Endothelial cell of umbilical vein (primary cell): ENCODE results near the gene LPP. TPM values are rescaled to one million over a fixed set of nuclear protein-coding genes. Genes with fewer than 3 reads are reported as not detected.

ENCODE experiments used
- BruUV-seq: library from RNA; stranded (reverse); fragments of 400-500 nt; replicated peaks from 2 replicates; lab custom pipeline; 2021; lab: Mats Ljungman, UMichigan
- CTCF ChIA-PET: fragments of 300-600, 350-600 bp; sonication (Branson Sonifier 250); formaldehyde crosslinking; loops from one replicate; lab custom pipeline; 2021; ENCODE audit warnings: antibody characterized with exemption, inconsistent platforms; lab: Charles Lee
- POLR2A ChIA-PET: fragments of 300-600, 350-600 bp; sonication (Branson Sonifier 250); formaldehyde crosslinking; loops from one replicate; lab custom pipeline; 2021; ENCODE audit warnings: antibody characterized with exemption, inconsistent platforms; lab: Charles Lee
- DNase-seq: peaks from one replicate; pipeline ENCODE4 v3.0.0-alpha.2; 2011; ENCODE audit warnings: low read depth, low spot score
- FAIRE-seq: peaks from 2 replicates; lab custom pipeline; 2011; peaks lifted over from hg19 to GRCh38; lab: Jason Lieb, UNC
- H2AFZ ChIP-seq: 2 replicates; pipeline ENCODE4 v1.6.0; 2012; ENCODE audit warnings: low read depth, low read length, control low read depth, inconsistent platforms
- H3K27ac ChIP-seq: 2 replicates; pipeline ENCODE4 v1.5.1; 2011; ENCODE audit warnings: low read depth, mild to moderate bottlenecking, control low read depth, low read length, moderate library complexity; ENCODE audit not compliant: insufficient read depth
- H3K27me3 ChIP-seq, 2 experiments: 2 replicates each; pipeline versions ENCODE4 v1.6.0 to v1.6.1; 2011; ENCODE audit warnings: low read length in 2 of 2, mixed read lengths in 1 of 2; ENCODE audit not compliant: control insufficient read depth in 2 of 2, insufficient read depth in 2 of 2
- H3K36me3 ChIP-seq, 2 experiments: 2 replicates in 1 of 2; 3 replicates in 1 of 2; pipeline ENCODE4 v1.5.1; 2011; ENCODE audit warnings: low read length in 2 of 2, mild to moderate bottlenecking in 1 of 2, moderate library complexity in 1 of 2; ENCODE audit not compliant: control insufficient read depth in 2 of 2, insufficient read depth in 2 of 2; ENCODE audit errors: extremely low read depth in 1 of 2
- H3K4me1 ChIP-seq: 3 replicates; pipeline ENCODE4 v1.5.1; 2011; ENCODE audit warnings: mild to moderate bottlenecking, low read length; ENCODE audit not compliant: control insufficient read depth, insufficient read depth; ENCODE audit errors: extremely low read depth
- H3K4me2 ChIP-seq: 2 replicates; pipeline ENCODE4 v1.6.1; 2011; ENCODE audit warnings: low read length, control low read depth, mixed read lengths; ENCODE audit not compliant: insufficient read depth
- H3K4me3 ChIP-seq, 3 experiments: fragments of 200-600 bp in 1 of 3; sonication (generic), shearing (Covaris generic) in 1 of 3; replicated peaks in 1 of 3; 2 replicates each; pipeline ENCODE4 v1.5.1; 2011 to 2016; ENCODE audit warnings: control low read depth in 3 of 3, low read length in 3 of 3, mild to moderate bottlenecking in 2 of 3, inconsistent platforms in 1 of 3, low read depth in 1 of 3, moderate library complexity in 1 of 3; ENCODE audit not compliant: insufficient read depth in 1 of 3
- H3K79me2 ChIP-seq: 2 replicates; pipeline ENCODE4 v1.6.0; 2012; ENCODE audit warnings: low read length, inconsistent platforms; ENCODE audit not compliant: control insufficient read depth, insufficient read depth
- H3K9ac ChIP-seq: replicated peaks from 2 replicates; pipeline ENCODE3; 2011; ENCODE audit warnings: low read length, control low read depth; ENCODE audit not compliant: insufficient read depth; ENCODE audit errors: extremely low read depth
- H3K9me1 ChIP-seq: replicated peaks from 3 replicates; pipeline ENCODE4 v1.6.0; 2011; ENCODE audit warnings: mild to moderate bottlenecking, low read length; ENCODE audit not compliant: control insufficient read depth, insufficient read depth; ENCODE audit errors: extremely low read depth
- H3K9me3 ChIP-seq: replicated peaks from 2 replicates; pipeline ENCODE4 v1.5.1; 2012; ENCODE audit warnings: low read length, inconsistent platforms; ENCODE audit not compliant: control insufficient read depth, insufficient read depth
- H4K20me1 ChIP-seq: replicated peaks from 2 replicates; pipeline ENCODE3; 2011; ENCODE audit warnings: mild to moderate bottlenecking, low read length; ENCODE audit not compliant: control insufficient read depth, insufficient read depth; ENCODE audit errors: extremely low read depth
- EZH2 ChIP-seq: IDR thresholded peaks from 2 replicates; pipeline ENCODE4 v1.6.1; 2012; ENCODE audit warnings: borderline replicate concordance, low read depth, mild to moderate bottlenecking, moderate library complexity, low read length, inconsistent platforms; ENCODE audit not compliant: severe bottlenecking
- FOS ChIP-seq: IDR thresholded peaks from 2 replicates; pipeline ENCODE4 v1.6.1; 2011; ENCODE audit warnings: mild to moderate bottlenecking, low read length, moderate library complexity, borderline replicate concordance; ENCODE audit not compliant: insufficient read depth
- GATA2 ChIP-seq: IDR thresholded peaks from 2 replicates; pipeline ENCODE4 v1.7.0; 2011; ENCODE audit warnings: low read depth, mild to moderate bottlenecking, moderate library complexity, mixed read lengths, low read length; ENCODE audit not compliant: insufficient read length, insufficient read depth
- JUN ChIP-seq: IDR thresholded peaks from 2 replicates; pipeline ENCODE4 v1.6.1; 2011; ENCODE audit warnings: borderline replicate concordance, low read depth; ENCODE audit not compliant: insufficient read length, insufficient read depth
- MAX ChIP-seq: IDR thresholded peaks from 2 replicates; pipeline ENCODE4 v1.6.1; 2011; ENCODE audit not compliant: insufficient read depth, insufficient read length
- MYC ChIP-seq: IDR thresholded peaks from one replicate; pipeline ENCODE4 v1.6.1; 2011; ENCODE audit warnings: mild to moderate bottlenecking, low read depth, low read length
- POLR2A ChIP-seq: IDR thresholded peaks from 2 replicates; pipeline ENCODE4 v1.6.1; 2012; ENCODE audit warnings: low read depth, mild to moderate bottlenecking, control low read depth, low read length
- POLR2AphosphoS5 ChIP-seq: IDR thresholded peaks from 2 replicates; pipeline ENCODE4 v1.6.1; 2012; ENCODE audit warnings: low read depth, mild to moderate bottlenecking, control low read depth, low read length, moderate library complexity; ENCODE audit not compliant: insufficient read depth
- dilution Hi-C: fragments of 300-500 bp; cut with MboI; formaldehyde crosslinking; loops from one replicate; pipeline ENCODE4 v1.15.0; 2019; ENCODE audit warnings: low sequenced_read_pairs; ENCODE audit not compliant: extremely low pct_ligation_motif_present
- intact Hi-C: fragments of 100-400 bp; cut with micrococcal nuclease; formaldehyde crosslinking; loops from one replicate; pipeline ENCODE4 v1.10.0; 2022
- polyA plus RNA-seq, 4 experiments: library from polyadenylated mRNA; depleted of rRNA in 3 of 4; stranded (reverse) in 3 of 4; unstranded in 1 of 4; fragments of >200 nt; gene quantifications; 2 replicates each; pipeline versions ENCODE4 v1.2.1 to v1.2.3, GENCODE V29; 2011 to 2012; ENCODE audit warnings: missing spikeins in 1 of 4
- total RNA-seq: library from RNA; stranded (reverse); gene quantifications from 2 replicates; pipeline ENCODE4 v1.2.3, GENCODE V29; 2021
- TF ChIP-seq, protein P1 (sequence below), 2 donors: IDR thresholded peaks; 1 replicate in 1 of 2; 2 replicates in 1 of 2; pipeline ENCODE4 v1.5.1; 2011; ENCODE audit warnings: low read length in 2 of 2, mild to moderate bottlenecking in 2 of 2, moderate library complexity in 2 of 2, control low read depth in 1 of 2, inconsistent platforms in 1 of 2, low read depth in 1 of 2; ENCODE audit not compliant: insufficient read depth in 1 of 2; ENCODE audit errors: extremely low read depth in 1 of 2

The LPP gene
- total and polyA plus RNA-seq, 2 donors (not counting 3 experiments of a cell fraction or from before 2014, with no cell fraction given): 16.9 to 153 TPM

DNA sequence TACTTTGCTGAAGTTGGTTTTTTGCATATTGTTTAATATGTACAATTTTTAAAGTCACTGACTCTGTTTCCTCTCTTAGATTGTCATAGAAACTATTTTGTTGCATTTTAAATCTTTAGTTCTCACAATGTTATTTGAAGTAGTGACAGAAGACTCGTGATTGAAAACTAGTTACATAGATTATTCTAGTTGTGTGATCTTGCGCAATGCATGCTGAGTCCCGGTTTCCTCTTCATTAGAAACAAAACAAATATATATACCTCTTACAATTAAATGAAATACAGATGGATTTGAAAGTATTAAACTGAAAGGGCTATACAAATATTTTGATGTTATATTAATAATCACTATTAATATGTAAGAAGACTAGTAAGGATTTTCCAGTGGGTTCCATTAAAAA is 333.0 kb downstream of the LPP start:
- Histone ChIP-seq H3K4me3 (no peak overlapping the region), H3K79me2 (no peaks in the 10 kb centered on the region), H3K4me1 (peaks cover 7% of the 10 kb centered on the region), H2AFZ (no peak overlapping the region), H3K9me1 (no peaks in the 10 kb centered on the region), H3K9ac (no peak overlapping the region), H3K27ac (no peak overlapping the region), H4K20me1 (no peaks in the 10 kb centered on the region), H3K27me3 (no peaks in the 10 kb centered on the region), H3K4me2 (no peak overlapping the region), H3K9me3 (no peaks in the 10 kb centered on the region), H3K36me3 (peaks cover 0 to 2% of the 10 kb centered on the region in 2 experiments)
- intact Hi-C loops: no loop called here
- ChIA-PET CTCF (no interaction called here), POLR2A (no interaction called here)
- BruUV-seq: no TSS peak
- FAIRE-seq (no peak), DNase-seq (no peak)
- TF ChIP-seq POLR2A (no peak), GATA2 (no peak), POLR2AphosphoS5 (no peak), MAX (no peak), FOS (no peak), JUN (no peak)
- dilution Hi-C loops: no loop called here

DNA sequence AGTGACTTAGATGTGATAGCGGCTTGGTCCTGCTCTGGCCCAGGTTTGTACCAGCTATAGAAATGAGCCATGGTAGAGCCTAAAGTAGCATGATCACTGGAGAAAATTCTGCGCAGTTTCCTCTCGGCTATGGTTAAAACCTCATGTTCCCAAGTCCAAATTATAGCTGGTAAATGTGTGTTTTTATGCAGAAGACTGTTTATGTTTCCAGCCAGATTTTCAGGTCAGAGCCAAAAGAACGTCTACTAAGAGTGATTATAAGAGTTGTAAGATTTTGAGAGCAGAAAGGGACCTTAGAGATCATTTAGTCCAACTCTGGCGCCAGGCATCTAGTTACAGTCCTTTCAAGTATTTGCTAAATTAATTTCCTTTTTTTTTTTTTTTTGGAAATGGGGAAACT is 333.7 kb downstream of the LPP start:
- dilution Hi-C loops: no loop called here
- intact Hi-C loops: no loop called here

More for the DNA sequence above, 333.7 kb downstream of the LPP start:
- no peak overlapping the region for H2AFZ ChIP-seq
- no peak overlapping the region for H3K9ac ChIP-seq
- no peaks in the 10 kb centered on the region for H3K9me1 ChIP-seq
- H3K9me3 ChIP-seq: no peaks in the 10 kb centered on the region
- BruUV-seq: no TSS peak
- H3K79me2 ChIP-seq: no peaks in the 10 kb centered on the region
- H3K4me1 ChIP-seq: peaks cover 7% of the 10 kb centered on the region
- CTCF ChIA-PET: no interaction called here
- H3K36me3 ChIP-seq: peaks cover 0 to 2% of the 10 kb centered on the region in 2 experiments
- no peak overlapping the region for H3K27ac ChIP-seq
- H3K4me3 ChIP-seq: no peak overlapping the region
- H4K20me1 ChIP-seq: no peaks in the 10 kb centered on the region
- TF ChIP-seq EZH2: no peak
- no peak for TF ChIP-seq POLR2A
- TF ChIP-seq FOS: no peak
- TF ChIP-seq, protein P1, sequence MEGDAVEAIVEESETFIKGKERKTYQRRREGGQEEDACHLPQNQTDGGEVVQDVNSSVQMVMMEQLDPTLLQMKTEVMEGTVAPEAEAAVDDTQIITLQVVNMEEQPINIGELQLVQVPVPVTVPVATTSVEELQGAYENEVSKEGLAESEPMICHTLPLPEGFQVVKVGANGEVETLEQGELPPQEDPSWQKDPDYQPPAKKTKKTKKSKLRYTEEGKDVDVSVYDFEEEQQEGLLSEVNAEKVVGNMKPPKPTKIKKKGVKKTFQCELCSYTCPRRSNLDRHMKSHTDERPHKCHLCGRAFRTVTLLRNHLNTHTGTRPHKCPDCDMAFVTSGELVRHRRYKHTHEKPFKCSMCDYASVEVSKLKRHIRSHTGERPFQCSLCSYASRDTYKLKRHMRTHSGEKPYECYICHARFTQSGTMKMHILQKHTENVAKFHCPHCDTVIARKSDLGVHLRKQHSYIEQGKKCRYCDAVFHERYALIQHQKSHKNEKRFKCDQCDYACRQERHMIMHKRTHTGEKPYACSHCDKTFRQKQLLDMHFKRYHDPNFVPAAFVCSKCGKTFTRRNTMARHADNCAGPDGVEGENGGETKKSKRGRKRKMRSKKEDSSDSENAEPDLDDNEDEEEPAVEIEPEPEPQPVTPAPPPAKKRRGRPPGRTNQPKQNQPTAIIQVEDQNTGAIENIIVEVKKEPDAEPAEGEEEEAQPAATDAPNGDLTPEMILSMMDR (IDR thresholded peaks at IDR 0.05; ENCODE audit: extremely low read depth in 1 of 2, insufficient read depth in 1 of 2, low read depth in 1 of 2, low read length in 2 of 2): no peak
- no peak for TF ChIP-seq MYC
- no peak for TF ChIP-seq MAX
- no peak for TF ChIP-seq POLR2AphosphoS5
- no peak for TF ChIP-seq JUN
- no peak for TF ChIP-seq GATA2
- H3K4me2 ChIP-seq: no peak overlapping the region
- no peaks in the 10 kb centered on the region for H3K27me3 ChIP-seq
- POLR2A ChIA-PET: no interaction called here
- FAIRE-seq (no peak), DNase-seq (no peak)
